Transverse colon (tissue), 4 donors: Measurements from ENCODE around the gene ACKR3. TPM values are rescaled to one million over a fixed set of nuclear protein-coding genes. Genes with fewer than 3 reads are reported as not detected.

Experiments
- DNase-seq: peaks from one replicate; pipeline ENCODE4 v3.0.0-alpha.2; 2019
- H3K27ac ChIP-seq, 4 donors: fragments of 200-600 bp; sonication (generic); 2 replicates each; pipeline ENCODE4 v1.5.1; 2016 to 2018; ENCODE audit warnings: inconsistent platforms in 4 of 4
- H3K27me3 ChIP-seq: fragments of 200-600 bp; sonication (generic); 2 replicates; pipeline ENCODE4 v1.5.1; 2017; ENCODE audit warnings: inconsistent platforms
- H3K36me3 ChIP-seq, 4 donors: fragments of 200-600 bp; sonication (generic); 2 replicates each; pipeline ENCODE4 v1.5.1; 2017 to 2019; ENCODE audit warnings: inconsistent platforms in 4 of 4
- H3K4me1 ChIP-seq, 4 donors: fragments of 200-600 bp; sonication (generic); 2 replicates each; pipeline ENCODE4 v1.5.1; 2017 to 2020; ENCODE audit warnings: inconsistent platforms in 4 of 4
- H3K4me3 ChIP-seq, 4 donors: fragments of 200-600 bp; sonication (generic); 1 replicate in 1 of 4; 2 replicates in 3 of 4; pipeline versions ENCODE4 v1.5.1 to v1.6.1; 2017 to 2019; ENCODE audit warnings: inconsistent platforms in 4 of 4
- H3K9me3 ChIP-seq, 2 donors: fragments of 200-600 bp; sonication (generic); 2 replicates each; pipeline ENCODE4 v1.5.1; 2017 to 2019; ENCODE audit warnings: inconsistent platforms in 2 of 2
- EP300 ChIP-seq: sonication (generic); formaldehyde crosslinking; IDR thresholded peaks from one replicate; pipeline ENCODE4 v1.6.1; 2017; ENCODE audit warnings: antibody characterized with exemption, low read depth
- POLR2A ChIP-seq: fragments of 450-650 bp; IDR thresholded peaks from one replicate; pipeline ENCODE4 v1.6.1; 2016; ENCODE audit warnings: antibody characterized with exemption, mild to moderate bottlenecking, moderate library complexity
- POLR2AphosphoS5 ChIP-seq, 3 donors: sonication (generic); formaldehyde crosslinking; IDR thresholded peaks; one replicate each; pipeline ENCODE4 v1.6.1; 2016; ENCODE audit warnings: antibody characterized with exemption in 3 of 3
- WGBS, 2 donors: methylation state at CpG; one replicate each; pipeline ENCODE4 v1.1.5; 2018; ENCODE audit warnings: low coverage in 1 of 2; 5-methylcytosine and 5-hydroxymethylcytosine counted together
- in situ Hi-C, 4 donors: fragments of 200-750 bp; cut with MboI; loops; one replicate each; pipeline versions ENCODE4 v1.15.0 to v1.15.1; 2017; ENCODE audit warnings: low sequenced_read_pairs in 3 of 4, low pct_ligation_motif_present in 1 of 4, low pct_unique_long_range_greater_than_20kb in 1 of 4
- intact Hi-C: fragments of 100-400 bp; cut with DNase I; formaldehyde crosslinking; loops from one replicate; pipeline ENCODE4 v1.15.1; 2023; ENCODE audit warnings: low total_unique reads
- total RNA-seq, 4 donors: library from RNA; depleted of rRNA; stranded (reverse); fragments of >200 nt; gene quantifications; one replicate each; pipeline ENCODE4 v1.1.0, GENCODE V29; 2016
- TF ChIP-seq, protein P1 (sequence below), 5 experiments: fragments of 200-600 bp in 3 of 5; fragments of 450-650 bp in 2 of 5; sonication (generic) in 3 of 5; IDR thresholded peaks; 1 replicate in 2 of 5; 2 replicates in 3 of 5; pipeline ENCODE4 v1.5.1; 2016 to 2017; ENCODE audit warnings: antibody characterized with exemption in 5 of 5, inconsistent platforms in 3 of 5, mild to moderate bottlenecking in 2 of 5, moderate library complexity in 1 of 5

ACKR3 gene
- total RNA-seq, 4 donors from 2014 or later, result 4.2 to 16.5 (median 7.7) TPM

DNA sequence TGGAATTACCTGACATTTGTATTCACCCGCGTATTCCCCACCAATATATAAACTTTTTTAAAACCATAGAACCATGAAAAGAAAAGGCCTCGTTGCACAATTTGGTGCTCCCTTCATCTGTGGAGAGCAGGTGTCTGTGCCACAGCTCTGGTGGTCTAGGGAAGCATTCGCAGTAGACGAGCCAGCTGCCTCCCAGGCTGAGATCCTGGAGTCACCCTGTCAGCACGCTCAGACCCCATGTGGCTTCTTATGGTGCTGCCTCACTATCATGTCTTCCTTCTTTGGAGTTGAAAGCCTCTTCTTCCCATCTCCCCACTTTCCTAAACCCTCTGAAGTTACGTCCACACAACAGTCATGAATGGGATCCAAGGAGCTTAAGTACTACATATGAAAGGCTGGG is 38.4 kb upstream of the ACKR3 start:
- intact Hi-C loops (no loop called here), in situ Hi-C loops (no loop called here)
- Histone ChIP-seq H3K4me3 (no peak overlapping the region), H3K9me3 (no peaks in the 10 kb centered on the region), H3K27me3 (no peaks in the 10 kb centered on the region), H3K4me1 (no peaks in the 10 kb centered on the region), H3K36me3 (no peaks in the 10 kb centered on the region), H3K27ac (no peak overlapping the region)
- no peak for DNase-seq
- TF ChIP-seq POLR2AphosphoS5 (IDR thresholded peaks at IDR 0.05), result no peak
- TF ChIP-seq, protein P1, sequence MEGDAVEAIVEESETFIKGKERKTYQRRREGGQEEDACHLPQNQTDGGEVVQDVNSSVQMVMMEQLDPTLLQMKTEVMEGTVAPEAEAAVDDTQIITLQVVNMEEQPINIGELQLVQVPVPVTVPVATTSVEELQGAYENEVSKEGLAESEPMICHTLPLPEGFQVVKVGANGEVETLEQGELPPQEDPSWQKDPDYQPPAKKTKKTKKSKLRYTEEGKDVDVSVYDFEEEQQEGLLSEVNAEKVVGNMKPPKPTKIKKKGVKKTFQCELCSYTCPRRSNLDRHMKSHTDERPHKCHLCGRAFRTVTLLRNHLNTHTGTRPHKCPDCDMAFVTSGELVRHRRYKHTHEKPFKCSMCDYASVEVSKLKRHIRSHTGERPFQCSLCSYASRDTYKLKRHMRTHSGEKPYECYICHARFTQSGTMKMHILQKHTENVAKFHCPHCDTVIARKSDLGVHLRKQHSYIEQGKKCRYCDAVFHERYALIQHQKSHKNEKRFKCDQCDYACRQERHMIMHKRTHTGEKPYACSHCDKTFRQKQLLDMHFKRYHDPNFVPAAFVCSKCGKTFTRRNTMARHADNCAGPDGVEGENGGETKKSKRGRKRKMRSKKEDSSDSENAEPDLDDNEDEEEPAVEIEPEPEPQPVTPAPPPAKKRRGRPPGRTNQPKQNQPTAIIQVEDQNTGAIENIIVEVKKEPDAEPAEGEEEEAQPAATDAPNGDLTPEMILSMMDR (IDR thresholded peaks at IDR 0.05), result no peak
- TF ChIP-seq POLR2A, result no peak
- TF ChIP-seq EP300, result no peak
- 60 to 84% methylated on average over 2 to 7 of the region's 7 CpGs for WGBS, 2 donors

DNA sequence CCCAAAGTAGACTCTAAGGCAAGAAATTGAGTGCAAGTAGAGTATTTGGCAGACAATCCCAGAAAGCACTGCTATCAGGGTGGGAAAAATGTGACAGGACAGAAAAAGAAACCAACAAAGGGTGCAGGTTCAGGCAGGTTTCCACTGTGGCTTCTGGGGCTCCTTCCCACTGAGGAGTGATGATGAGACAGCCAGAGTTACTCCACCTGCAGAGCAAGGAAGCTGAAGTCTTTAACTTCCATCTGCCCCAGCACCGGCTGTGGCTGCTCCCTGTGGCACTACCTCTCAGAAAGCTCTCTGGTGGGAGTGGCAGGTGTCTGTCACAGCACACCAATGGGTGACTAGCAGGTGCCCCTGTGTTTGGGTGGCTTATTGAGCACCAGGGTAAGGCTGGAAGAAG is 37.6 kb upstream of the ACKR3 start:
- in situ Hi-C loops (no loop called here), intact Hi-C loops (no loop called here)

DNA sequence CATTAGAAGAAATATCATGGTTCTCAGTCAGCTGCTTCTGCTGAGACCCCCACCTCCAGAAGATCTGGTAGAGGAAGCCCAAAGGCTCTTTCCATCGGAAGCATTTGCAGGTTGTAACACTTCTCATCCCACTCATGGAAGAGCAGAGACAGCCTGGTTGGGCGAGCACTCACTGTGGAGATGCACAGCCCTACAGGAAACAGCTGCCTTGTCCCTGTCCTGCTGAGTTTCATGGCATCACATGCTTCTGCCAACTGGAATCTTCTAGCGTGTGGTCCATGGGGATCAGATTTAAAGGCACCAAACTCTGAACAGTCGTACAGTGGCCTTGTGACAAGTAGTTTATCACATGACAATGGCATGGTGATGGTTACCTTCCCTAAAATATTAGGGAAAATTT is 36.3 kb upstream of the ACKR3 start:
- no peak for TF ChIP-seq POLR2A
- no peak for TF ChIP-seq POLR2AphosphoS5 (IDR thresholded peaks at IDR 0.05)
- no peak for TF ChIP-seq EP300
- TF ChIP-seq, protein P1 (IDR thresholded peaks at IDR 0.05), result no peak
- Histone ChIP-seq H3K9me3 (no peaks in the 10 kb centered on the region), H3K4me1 (no peaks in the 10 kb centered on the region), H3K36me3 (no peaks in the 10 kb centered on the region), H3K27me3 (no peaks in the 10 kb centered on the region), H3K27ac (no peak overlapping the region), H3K4me3 (no peak overlapping the region)
- 79% methylated on average over 4 of the region's 4 CpGs; no CpG with 5 or more reads in 1 of the 2 donors for WGBS, 2 donors
- intact Hi-C loops (no loop called here), in situ Hi-C loops (no loop called here)
- DNase-seq, result no peak

More for the DNA sequence above, 37.6 kb upstream of the ACKR3 start:
- Histone ChIP-seq H3K4me1 (no peaks in the 10 kb centered on the region), H3K27me3 (no peaks in the 10 kb centered on the region), H3K36me3 (no peaks in the 10 kb centered on the region), H3K9me3 (no peaks in the 10 kb centered on the region), H3K4me3 (no peak overlapping the region), H3K27ac (no peak overlapping the region)
- WGBS, 2 donors, result 73% methylated on average over 1 of the region's 1 CpG; no CpG with 5 or more reads in 1 of the 2 donors
- no peak for DNase-seq
- TF ChIP-seq POLR2A (no peak), EP300 (no peak), POLR2AphosphoS5 (IDR thresholded peaks at IDR 0.05) (no peak)
- TF ChIP-seq, protein P1 (IDR thresholded peaks at IDR 0.05), result no peak

DNA sequence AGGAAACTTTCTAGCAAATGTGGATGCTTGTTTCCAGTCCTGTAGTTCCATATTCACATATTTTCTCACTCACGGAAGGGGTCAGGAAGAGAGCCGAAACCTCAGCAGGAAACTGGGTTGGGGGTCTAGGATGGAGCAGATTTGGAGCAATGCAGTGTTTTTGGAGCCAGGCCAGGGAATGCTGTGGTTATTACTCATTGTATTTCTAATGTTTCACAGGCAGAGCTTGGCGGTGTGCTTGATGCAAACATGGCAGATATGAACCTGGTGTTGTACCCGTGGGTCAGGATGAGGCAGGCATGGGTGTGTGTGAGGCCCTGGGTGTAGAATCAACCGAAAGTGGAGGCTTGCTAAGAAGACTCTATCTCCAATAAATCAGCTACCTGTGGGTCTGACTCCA is 34.6 kb upstream of the ACKR3 start:
- Histone ChIP-seq H3K4me1 (no peaks in the 10 kb centered on the region), H3K4me3 (no peak overlapping the region), H3K9me3 (no peaks in the 10 kb centered on the region), H3K27me3 (no peaks in the 10 kb centered on the region), H3K27ac (no peak overlapping the region), H3K36me3 (no peaks in the 10 kb centered on the region)
- TF ChIP-seq, protein P1 (IDR thresholded peaks at IDR 0.05), result no peak
- TF ChIP-seq POLR2A, result no peak
- no peak for TF ChIP-seq EP300
- TF ChIP-seq POLR2AphosphoS5 (IDR thresholded peaks at IDR 0.05), result no peak
- in situ Hi-C loops, result no loop called here
- WGBS, 2 donors, result 60 to 77% methylated on average over 2 to 5 of the region's 5 CpGs
- DNase-seq, result no peak
- intact Hi-C loops, result no loop called here
